ENCODE data around the gene CERT1. TPM values are rescaled to one million over a fixed set of nuclear protein-coding genes. Genes with fewer than 3 reads are reported as not detected.

The CERT1 gene
- total RNA-seq, 1 donor from 2014 or later: 29.3 TPM

GRCh38 chr5:75439276-75439675 lies 72.2 kb downstream of the CERT1 start:
- ATAC-seq: no peak
- DNase-seq: no peak
- intact Hi-C loops (cut with micrococcal nuclease): no loop called here

DNA sequence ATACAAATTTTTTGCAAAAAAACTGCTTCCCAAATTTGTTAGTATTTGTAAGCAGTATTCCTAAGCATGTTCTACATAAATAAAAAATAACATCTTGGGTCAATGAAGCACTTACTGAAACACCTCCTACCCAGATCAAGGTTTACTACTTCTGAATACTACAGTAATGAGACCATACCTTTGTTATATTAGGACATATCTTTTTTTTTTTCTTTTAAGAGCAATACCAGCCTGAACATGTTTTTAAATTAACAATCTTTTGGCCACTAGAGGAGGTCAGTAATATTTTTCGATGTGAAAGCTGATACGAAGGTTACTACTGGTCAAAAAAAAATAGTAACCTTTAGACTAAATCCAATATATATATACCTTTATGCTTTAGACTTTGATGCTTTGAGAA lies 72.7 kb downstream of the CERT1 start:
- DNase-seq: no peak
- intact Hi-C loops (cut with micrococcal nuclease): no loop called here
- ATAC-seq: no peak

GRCh38 chr5:75435096-75435495 lies 76.3 kb downstream of the CERT1 start:
- no peak for ATAC-seq
- no peak for DNase-seq
- intact Hi-C loops (cut with micrococcal nuclease): no loop called here

DNA sequence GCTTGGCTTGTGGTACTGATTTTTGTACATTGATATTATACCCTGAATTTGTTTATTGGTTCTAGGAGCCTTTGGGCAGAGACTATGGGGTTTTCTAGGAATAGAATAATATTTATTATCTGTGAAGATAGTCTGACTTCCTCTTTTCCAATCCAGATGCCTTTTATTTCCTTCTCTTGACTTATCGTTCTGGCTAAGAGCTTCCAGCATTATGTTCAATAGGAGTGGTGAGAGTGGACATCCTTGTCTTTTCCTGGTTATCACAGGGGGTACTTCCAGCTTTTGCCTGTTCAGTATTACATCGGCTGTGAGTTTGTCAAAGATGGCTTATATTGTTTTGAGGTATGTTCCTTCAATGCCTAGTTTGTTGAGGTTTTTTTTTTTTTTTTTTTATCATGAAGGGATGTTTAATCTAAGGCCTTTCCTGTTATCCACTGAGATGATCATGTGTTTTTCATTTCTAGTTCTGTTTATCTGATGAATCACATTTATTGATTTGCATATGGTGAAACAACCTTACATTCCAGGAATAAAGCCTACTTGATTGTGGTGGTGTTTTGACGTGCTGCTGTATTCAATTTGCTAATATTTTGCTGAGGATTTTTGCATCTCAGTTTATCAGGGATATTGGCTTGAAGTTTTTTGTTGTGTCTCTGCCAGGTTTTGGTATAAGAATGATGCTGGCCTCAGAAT lies 77.5 kb downstream of the CERT1 start:
- DNase-seq (no peak), ATAC-seq (no peak)
- intact Hi-C loops (cut with micrococcal nuclease): no loop called here

GRCh38 chr5:75414241-75414640 lies 97.2 kb downstream of the CERT1 start:
- ATAC-seq: no peak
- no peak for DNase-seq
- intact Hi-C loops (cut with micrococcal nuclease): no loop called here

DNA sequence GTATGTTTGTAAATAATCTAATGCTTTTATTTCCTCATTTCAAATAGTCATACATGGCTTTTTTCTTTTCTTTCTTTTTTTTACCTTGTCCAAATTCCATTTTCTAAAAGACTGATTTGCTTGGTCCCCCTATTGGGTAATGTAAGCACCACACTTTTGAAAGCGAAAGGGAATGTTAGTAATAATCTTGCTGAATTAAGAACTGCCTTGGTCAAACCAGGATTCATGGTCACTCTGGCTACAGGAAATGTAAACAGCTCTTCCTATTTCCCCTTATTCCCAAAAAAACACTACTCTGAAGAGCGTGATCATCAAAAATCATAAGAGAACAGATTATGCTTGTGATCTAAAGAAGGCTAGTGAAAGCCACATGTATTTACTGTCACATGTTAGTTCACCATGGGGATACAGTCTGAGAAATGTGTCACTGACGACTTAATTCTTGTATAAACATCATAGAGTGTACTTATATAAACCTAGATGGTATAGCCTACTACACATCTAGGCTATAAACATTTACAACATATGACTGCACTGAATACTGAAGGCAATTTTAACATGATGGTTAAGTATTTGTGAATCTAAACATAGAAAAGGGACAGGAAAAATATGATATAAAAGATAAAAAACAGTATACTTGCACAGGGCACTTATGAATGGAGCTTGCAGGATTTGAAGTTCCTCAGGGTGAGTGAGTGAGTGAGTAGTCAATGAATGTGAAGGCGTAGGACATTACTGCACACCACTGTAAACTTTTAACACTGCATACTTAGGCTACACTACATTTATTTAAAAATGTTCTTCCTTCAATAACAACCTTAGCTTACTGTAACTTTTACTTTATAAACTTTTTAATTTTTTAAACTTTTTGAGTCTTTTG lies 99.1 kb downstream of the CERT1 start:
- intact Hi-C loops (cut with micrococcal nuclease): no loop called here
- ATAC-seq (no peak), DNase-seq (no peak)

GRCh38 chr5:75405296-75405695 lies 106.1 kb downstream of the CERT1 start:
- intact Hi-C loops (cut with micrococcal nuclease): no loop called here
- no peak for ATAC-seq
- DNase-seq: no peak

DNA sequence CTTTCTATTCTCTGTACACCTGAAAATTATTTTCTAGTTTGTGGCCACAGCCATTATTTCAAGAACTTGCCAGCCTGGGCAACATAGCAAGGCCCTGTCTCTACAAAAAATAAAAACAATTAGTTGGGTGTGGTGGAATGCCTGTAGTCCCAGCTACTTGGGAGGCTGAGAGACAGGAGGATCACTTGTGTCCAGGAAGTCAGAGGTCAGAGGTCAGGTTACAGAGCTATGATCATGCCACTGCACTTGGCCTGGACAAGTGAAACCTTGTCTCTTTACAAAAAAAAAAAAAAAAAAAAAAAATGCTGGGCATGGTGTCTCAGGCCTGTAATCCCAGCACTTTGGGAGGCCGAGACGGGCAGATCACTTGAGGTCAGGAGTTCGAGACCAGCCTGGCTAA lies 116.2 kb downstream of the CERT1 start:
- intact Hi-C loops (cut with micrococcal nuclease): no loop called here
- no peak for DNase-seq
- no peak for ATAC-seq

DNA sequence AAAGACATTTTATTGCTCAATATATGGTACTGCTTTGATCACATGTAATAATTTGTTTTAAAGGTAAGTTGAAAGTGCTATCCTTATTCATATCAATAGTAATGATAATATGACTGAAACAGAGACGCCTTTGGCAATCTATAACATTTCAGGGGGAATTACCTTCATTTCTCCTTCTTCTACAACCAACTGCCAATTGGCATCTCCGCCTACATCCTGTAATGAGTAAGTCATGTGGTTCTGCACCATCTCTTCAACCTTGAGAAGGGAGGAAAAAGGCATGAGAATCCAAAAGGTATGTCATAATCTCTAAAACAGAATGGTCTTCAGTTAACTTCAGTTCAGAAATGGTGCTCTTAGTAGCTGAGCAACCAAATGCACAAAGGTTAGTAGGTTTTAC lies 122.0 kb downstream of the CERT1 start:
- ATAC-seq (no peak), DNase-seq (no peak)
- intact Hi-C loops (cut with micrococcal nuclease): no loop called here

- ATAC-seq: no peak
- intact Hi-C loops (cut with micrococcal nuclease): no loop called here
- no peak for DNase-seq
These were observed 123.6 kb downstream of the CERT1 start for GRCh38 chr5:75387806-75388205.

DNA sequence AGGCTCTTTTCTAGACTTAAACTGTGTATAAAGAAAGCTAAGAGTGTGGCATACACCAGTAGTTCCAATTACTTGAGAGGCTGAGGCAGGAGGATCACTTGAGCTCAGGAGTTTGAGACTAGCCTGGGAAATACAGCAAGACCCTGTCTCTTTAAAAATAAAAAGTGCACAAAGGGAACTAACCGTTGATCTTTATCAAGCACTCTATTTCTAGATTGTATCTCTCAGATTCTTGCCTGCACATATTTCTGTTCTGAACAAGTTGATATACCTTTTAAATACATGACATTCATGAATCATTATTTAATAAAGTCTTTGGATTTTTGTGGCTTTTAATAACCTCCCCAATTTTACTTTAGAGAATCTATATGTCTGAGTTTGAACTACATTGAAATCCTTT lies 127.2 kb downstream of the CERT1 start:
- no peak for DNase-seq
- intact Hi-C loops (cut with micrococcal nuclease): no loop called here
- no peak for ATAC-seq

- ATAC-seq (no peak), DNase-seq (no peak)
- intact Hi-C loops (cut with micrococcal nuclease): no loop called here
These were observed 130.0 kb downstream of the CERT1 start for GRCh38 chr5:75381456-75381855.

GRCh38 chr5:75380099-75380498 lies 131.3 kb downstream of the CERT1 start:
- DNase-seq (no peak), ATAC-seq (no peak)
- intact Hi-C loops (cut with micrococcal nuclease): no loop called here

DNA sequence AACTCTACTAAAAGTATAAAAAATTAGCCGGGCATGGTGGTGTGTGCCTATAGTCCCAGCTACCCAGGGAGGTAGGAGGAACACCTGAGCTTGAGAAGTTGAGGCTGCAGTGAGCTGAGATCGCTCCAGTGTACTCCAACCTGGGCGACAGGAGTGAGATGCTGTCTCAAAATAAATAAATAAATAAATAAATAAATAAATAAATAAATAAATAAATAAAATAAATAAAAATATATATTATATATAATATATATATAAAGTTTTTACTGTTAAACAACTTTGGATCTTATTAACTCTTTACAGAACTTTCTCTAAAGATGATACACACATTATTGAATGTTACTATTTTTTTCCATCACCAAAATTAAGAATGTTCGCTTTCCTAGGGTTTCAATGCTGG lies 136.0 kb downstream of the CERT1 start:
- DNase-seq (no peak), ATAC-seq (no peak)
- intact Hi-C loops (cut with micrococcal nuclease): no loop called here

DNA sequence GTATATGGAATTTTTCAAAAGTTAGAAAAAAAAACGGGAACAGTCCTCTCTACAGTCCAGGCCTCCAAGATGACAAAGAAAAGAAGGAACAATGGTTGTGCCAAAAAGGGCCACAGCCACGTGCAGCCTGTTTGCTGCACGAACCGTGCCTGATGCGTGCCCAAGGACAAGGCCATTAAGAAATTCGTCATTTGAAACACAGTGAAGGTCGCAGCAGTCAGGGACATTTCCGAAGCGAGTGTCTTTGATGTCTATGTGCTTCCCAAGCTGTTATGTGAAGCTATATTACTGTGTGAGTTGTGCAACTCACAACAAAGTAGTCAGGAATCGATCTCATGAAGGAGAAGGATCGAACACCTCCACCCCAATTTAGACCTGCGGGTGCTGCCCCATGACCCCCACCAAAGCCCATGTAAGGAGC lies 137.0 kb downstream of the CERT1 start:
- intact Hi-C loops (cut with micrococcal nuclease): no loop called here
- ATAC-seq (no peak), DNase-seq (no peak)

DNA sequence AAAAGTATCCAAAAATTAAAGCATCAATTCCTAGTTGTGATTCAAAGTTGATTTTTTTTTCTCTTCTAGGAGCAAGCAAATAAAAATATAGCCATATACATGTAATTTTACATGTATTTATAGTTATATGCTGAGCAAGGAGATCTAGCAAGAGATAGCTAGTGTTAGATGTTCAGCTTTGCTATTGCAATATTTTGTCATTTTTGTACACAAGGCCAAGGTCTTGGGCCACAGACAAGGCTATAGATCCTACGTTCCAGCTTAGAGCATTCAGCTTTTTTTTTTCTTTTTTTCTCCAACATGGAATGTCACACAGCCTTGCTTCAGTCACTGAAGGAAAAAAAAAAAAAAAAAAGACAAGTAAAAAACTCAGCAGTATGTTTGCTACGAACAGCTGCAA lies 137.6 kb downstream of the CERT1 start:
- DNase-seq (no peak), ATAC-seq (no peak)
- intact Hi-C loops (cut with micrococcal nuclease): no loop called here

DNA sequence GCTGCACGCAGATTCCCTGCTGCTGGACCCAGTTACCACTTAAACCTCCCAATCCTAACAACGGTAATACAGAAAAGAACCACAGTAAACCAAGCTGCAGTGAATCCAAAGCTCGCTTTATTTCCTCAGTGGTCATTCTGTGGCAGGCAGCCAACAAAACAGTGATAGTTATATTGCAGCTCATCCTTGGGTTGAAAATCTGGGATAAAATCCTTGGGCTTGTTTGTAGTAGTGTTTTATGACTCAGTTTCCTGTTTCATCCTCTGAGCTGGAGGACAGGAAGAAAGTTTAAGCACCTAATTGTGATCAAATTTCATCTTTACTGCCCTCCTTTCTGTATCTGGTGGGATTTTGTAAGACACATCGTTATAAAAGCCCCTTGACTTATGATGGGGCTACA lies 143.0 kb downstream of the CERT1 start:
- intact Hi-C loops (cut with micrococcal nuclease): no loop called here
- no peak for DNase-seq

DNA sequence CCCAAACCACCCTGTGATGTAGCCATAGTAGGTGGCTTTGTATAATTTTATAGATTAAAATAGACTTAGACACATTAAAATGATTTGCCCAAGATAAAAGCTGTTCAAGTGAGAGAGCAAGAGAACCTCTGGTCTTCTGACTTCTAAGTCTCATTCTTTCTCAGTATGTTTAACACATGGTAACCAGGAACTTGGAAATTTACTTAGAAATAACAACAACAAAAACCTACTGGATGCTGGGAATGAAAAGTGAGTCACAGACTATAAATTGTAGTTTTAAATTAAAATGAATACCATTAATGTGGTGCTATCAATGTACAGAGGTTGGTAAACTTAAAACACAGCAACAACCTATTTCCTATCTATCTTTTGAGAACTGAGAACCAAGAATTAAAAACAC lies 144.0 kb downstream of the CERT1 start:
- DNase-seq (no peak), ATAC-seq (no peak)
- intact Hi-C loops (cut with micrococcal nuclease): no loop called here

More for the DNA sequence above, 143.0 kb downstream of the CERT1 start:
- no peak for ATAC-seq

GRCh38 chr5:75366787-75367186 lies 144.6 kb downstream of the CERT1 start:
- DNase-seq (no peak), ATAC-seq (no peak)
- intact Hi-C loops (cut with micrococcal nuclease): no loop called here

DNA sequence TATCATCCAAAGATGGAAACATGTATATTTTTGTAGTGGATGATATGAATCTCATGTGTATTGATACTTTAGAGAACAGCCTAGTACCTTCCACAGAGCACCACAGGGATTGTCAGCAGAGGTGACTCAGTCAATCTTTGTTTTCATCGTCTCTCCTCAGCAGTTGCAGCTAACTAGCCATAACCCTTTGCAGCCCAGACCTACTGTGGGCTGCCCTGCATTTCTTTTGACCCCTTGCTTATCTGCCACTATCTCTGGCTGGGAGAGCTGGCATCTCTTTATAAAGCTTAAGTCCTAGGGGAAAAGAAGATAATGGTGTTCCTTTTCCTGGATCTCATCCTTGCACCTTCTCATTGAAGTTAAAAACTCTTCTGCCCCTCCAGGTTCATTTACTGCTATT lies 145.7 kb downstream of the CERT1 start:
- ATAC-seq (no peak), DNase-seq (no peak)
- intact Hi-C loops (cut with micrococcal nuclease): no loop called here

Measured in left ventricle myocardium superior (tissue), 1 donor.